ENCODE measurements around the gene FEZ2. TPM values are rescaled to one million over a fixed set of nuclear protein-coding genes. Genes with fewer than 3 reads are reported as not detected.

FEZ2 gene
- total and polyA plus RNA-seq, 4 donors: 36.1 to 59.4 (median 58.5) TPM

GRCh38 chr2:36509075-36509474, 88.9 kb downstream of the FEZ2 start:
- H3K27ac ChIP-seq (ENCODE audit: low read depth in 1 of 2, low read length in 2 of 2): no peak overlapping the region
- no peak overlapping the region for H3K4me3 ChIP-seq (ENCODE audit: low read length in 2 of 2)
- DNase-seq: no peak
- H3K36me3 ChIP-seq (ENCODE audit: control insufficient read depth in 1 of 2, insufficient read depth in 2 of 2, low read length in 1 of 2): peaks cover 7 to 11% of the 10 kb centered on the region in 2 donors
- no peak for ATAC-seq (ENCODE audit: low FRiP score)
- intact Hi-C loops (cut with DNase I): loop anchor here in 1 of 2 donors (5.0 kb wide), 1 partner anchor 152 kb away; the partner anchor contains the start of gene CRIM1
- H3K27me3 ChIP-seq (ENCODE audit: control insufficient read depth in 1 of 2, insufficient read depth in 2 of 2, low read length in 1 of 2): no peaks in the 10 kb centered on the region
- H3K4me1 ChIP-seq (ENCODE audit: control insufficient read depth in 1 of 2, insufficient read depth in 2 of 2, low read length in 2 of 2): peaks cover 0 to 2% of the 10 kb centered on the region in 2 donors
- 88 to 90% methylated on average over 6 of the region's 6 CpGs for WGBS, 2 donors
- no peaks in the 10 kb centered on the region for H3K9me3 ChIP-seq (ENCODE audit: control insufficient read depth, low read length)

- intact Hi-C loops (cut with DNase I): loop anchor here in 1 of 2 donors (5.0 kb wide), 1 partner anchor 150 kb away; the partner anchor contains the start of gene CRIM1
- Histone ChIP-seq H3K27ac (ENCODE audit: low read depth in 1 of 2, low read length in 2 of 2) (no peak overlapping the region), H3K4me1 (ENCODE audit: control insufficient read depth in 1 of 2, insufficient read depth in 2 of 2, low read length in 2 of 2) (peaks cover 0 to 2% of the 10 kb centered on the region in 2 donors), H3K4me3 (ENCODE audit: low read length in 2 of 2) (no peak overlapping the region), H3K9me3 (ENCODE audit: control insufficient read depth, low read length) (no peaks in the 10 kb centered on the region), H3K36me3 (ENCODE audit: control insufficient read depth in 1 of 2, insufficient read depth in 2 of 2, low read length in 1 of 2) (peaks cover 5 to 8% of the 10 kb centered on the region in 2 donors), H3K27me3 (ENCODE audit: control insufficient read depth in 1 of 2, insufficient read depth in 2 of 2, low read length in 1 of 2) (no peaks in the 10 kb centered on the region)
- DNase-seq (no peak), ATAC-seq (ENCODE audit: low FRiP score) (peak; percentile 84)
These were observed 90.6 kb downstream of the FEZ2 start for GRCh38 chr2:36507408-36507812.

Other genes with a start within 250 kb of the FEZ2 start
- 100 to 1,000 TPM; 228 to 727 TPM for gene CRIM1, start 242.4 kb downstream of the FEZ2 start, total RNA-seq
- 10 to 100 TPM; 47.3 to 66.2 TPM for gene CRIM1, start 242.4 kb downstream of the FEZ2 start, polyA plus RNA-seq
- 10 to 100 TPM in 1 of 2 donors, 1 to 10 TPM in 1; 10.0 to 29.2 TPM for gene VIT, start 98.5 kb upstream of the FEZ2 start, total RNA-seq
- not detected for gene VIT, start 98.5 kb upstream of the FEZ2 start, polyA plus RNA-seq

Data from aorta (tissue), 5 donors.